GM23338 (cell line): Measurements from ENCODE around the gene SSBP2. TPM values are rescaled to one million over a fixed set of nuclear protein-coding genes. Genes with fewer than 3 reads are reported as not detected.

Experiments used
- ATAC-seq: fragments of 200-7000 bp; cut with Tn5 transposase; 3 replicates; pipeline ENCODE4 v1.9.1; 2020
- DNase-seq: peaks from one replicate; pipeline ENCODE4 v3.0.0-alpha.2; 2015; ENCODE audit warnings: low spot score
- H2AFZ ChIP-seq: fragments of 200-600 bp; sonication (generic); 2 replicates; pipeline ENCODE4 v1.8.0; 2016; ENCODE audit warnings: antibody characterized with exemption, mild to moderate bottlenecking, moderate library complexity
- H3F3A ChIP-seq: fragments of 200-600 bp; sonication (generic); replicated peaks from 2 replicates; pipeline ENCODE4 v1.8.0; 2017; ENCODE audit warnings: antibody characterized with exemption, mixed run types, low read depth
- H3K27ac ChIP-seq: fragments of 200-600 bp; sonication (generic); 2 replicates; pipeline ENCODE4 v1.6.1; 2016; ENCODE audit warnings: low read depth
- H3K27me3 ChIP-seq: fragments of 200-600 bp; sonication (generic); 2 replicates; pipeline ENCODE4 v1.8.0; 2016; ENCODE audit warnings: mild to moderate bottlenecking, mixed run types, moderate library complexity; ENCODE audit not compliant: insufficient read depth
- H3K36me3 ChIP-seq: fragments of 200-600 bp; sonication (generic); 2 replicates; pipeline ENCODE4 v1.8.0; 2016; ENCODE audit warnings: mild to moderate bottlenecking; ENCODE audit not compliant: insufficient read depth
- H3K4me1 ChIP-seq: fragments of 200-600 bp; sonication (generic); 2 replicates; pipeline ENCODE4 v1.8.0; 2016; ENCODE audit warnings: mild to moderate bottlenecking, moderate library complexity; ENCODE audit not compliant: insufficient read depth
- H3K4me2 ChIP-seq: fragments of 200-600 bp; sonication (generic); 2 replicates; pipeline ENCODE4 v1.7.1; 2017; ENCODE audit warnings: mixed run types
- H3K4me3 ChIP-seq: fragments of 200-600 bp; sonication (generic); 2 replicates; pipeline ENCODE4 v1.6.1; 2016; ENCODE audit warnings: mixed run types
- H3K79me2 ChIP-seq: fragments of 200-600 bp; sonication (generic); replicated peaks from 2 replicates; pipeline ENCODE4 v1.8.0; 2017; ENCODE audit warnings: mild to moderate bottlenecking; ENCODE audit not compliant: insufficient read depth
- H3K9me2 ChIP-seq: fragments of 200-600 bp; sonication (generic); 2 replicates; pipeline ENCODE4 v1.8.0; 2017; ENCODE audit not compliant: insufficient read depth
- H4K20me1 ChIP-seq: fragments of 200-600 bp; sonication (generic); replicated peaks from 2 replicates; pipeline ENCODE4 v1.8.0; 2017; ENCODE audit warnings: mild to moderate bottlenecking; ENCODE audit not compliant: insufficient read depth
- H3K27ac Mint-ChIP-seq: 2 replicates; pipeline ENCODE4 v1.8.0; 2020; ENCODE audit warnings: inconsistent platforms, mild to moderate bottlenecking, moderate library complexity, mixed read lengths
- H3K27me3 Mint-ChIP-seq: 3 replicates; pipeline ENCODE4 v1.8.0; 2022; ENCODE audit warnings: low read depth, mild to moderate bottlenecking, moderate library complexity, mixed read lengths, inconsistent platforms; ENCODE audit not compliant: insufficient read depth, poor library complexity
- H3K36me3 Mint-ChIP-seq: 3 replicates; pipeline ENCODE4 v1.8.0; 2021; ENCODE audit warnings: low read depth, mild to moderate bottlenecking, inconsistent platforms, moderate library complexity, mixed read lengths
- H3K4me1 Mint-ChIP-seq: 3 replicates; pipeline ENCODE4 v1.8.0; 2020; ENCODE audit warnings: mild to moderate bottlenecking, inconsistent platforms, mixed read lengths
- H3K4me3 Mint-ChIP-seq: 3 replicates; pipeline ENCODE4 v1.8.0; 2021; ENCODE audit warnings: moderate library complexity, mild to moderate bottlenecking, inconsistent platforms, mixed read lengths
- H3K9me3 Mint-ChIP-seq: 3 replicates; pipeline ENCODE4 v1.8.0; 2020; ENCODE audit warnings: moderate library complexity, mild to moderate bottlenecking, inconsistent platforms, mixed read lengths
- CREB1 ChIP-seq: fragments of 250-450 bp; sonication (Bioruptor Pico); IDR thresholded peaks from 2 replicates; pipeline ENCODE4 v1.5.0; 2020; ENCODE audit warnings: low read depth, mild to moderate bottlenecking, moderate library complexity
- ETS1 ChIP-seq: IDR thresholded peaks from 2 replicates; pipeline ENCODE4 v1.6.1; 2016; ENCODE audit warnings: antibody characterized with exemption
- EZH2 ChIP-seq: fragments of 200-600 bp; sonication (generic); IDR thresholded peaks from one replicate; pipeline ENCODE4 v1.8.0; 2017; ENCODE audit warnings: antibody characterized with exemption, mild to moderate bottlenecking, low read depth; ENCODE audit not compliant: unreplicated experiment
- EZH2phosphoT487 ChIP-seq: fragments of 200-600 bp; sonication (generic); IDR thresholded peaks from one replicate; pipeline ENCODE4 v1.8.1; 2018; ENCODE audit warnings: antibody characterized with exemption; ENCODE audit not compliant: unreplicated experiment
- JUNB ChIP-seq: IDR thresholded peaks from one replicate; pipeline ENCODE4 v1.6.1; 2016; ENCODE audit warnings: antibody characterized with exemption; ENCODE audit not compliant: unreplicated experiment
- NANOG ChIP-seq: IDR thresholded peaks from 2 replicates; pipeline ENCODE4 v1.6.1; 2016; ENCODE audit warnings: antibody characterized with exemption, borderline replicate concordance
- POLR2AphosphoS5 ChIP-seq: IDR thresholded peaks from 2 replicates; pipeline ENCODE4 v1.6.1; 2016; ENCODE audit warnings: antibody characterized with exemption, low read depth
- STAT1 ChIP-seq: IDR thresholded peaks from one replicate; pipeline ENCODE4 v1.6.1; 2016; ENCODE audit warnings: antibody characterized with exemption; ENCODE audit not compliant: unreplicated experiment
- ZNF331 ChIP-seq: fragments of 250-450 bp; sonication (Bioruptor Pico); IDR thresholded peaks from 2 replicates; pipeline ENCODE4 v1.5.0; 2020; ENCODE audit warnings: low read depth, mild to moderate bottlenecking, moderate library complexity
- ZNF462 ChIP-seq: fragments of 250-450 bp; sonication (Bioruptor Pico); IDR thresholded peaks from 2 replicates; pipeline ENCODE4 v1.5.0; 2020; ENCODE audit warnings: mild to moderate bottlenecking, moderate library complexity
- polyA plus RNA-seq: library from polyadenylated mRNA; unstranded; fragments of >200 nt; fragmentation: Nextera tagmentation; extraction: Ambion mirVana; gene quantifications from 2 replicates; pipeline ENCODE4 v1.2.1, GENCODE V29; 2016
- total RNA-seq: library from RNA; depleted of rRNA; stranded (reverse); fragments of >200 nt; shearing (Covaris generic); gene quantifications from 2 replicates; pipeline ENCODE4 v1.2.3, GENCODE V29; 2014
- TF ChIP-seq, protein P1 (sequence below), 2 experiments: fragments of 200-600 bp in 1 of 2; sonication (generic) in 1 of 2; conservative IDR thresholded peaks; 2 replicates each; pipeline versions ENCODE4 v1.5.1 to v1.6.1; 2016 to 2017; ENCODE audit warnings: antibody characterized with exemption in 2 of 2, low read depth in 2 of 2, mild to moderate bottlenecking in 2 of 2, moderate library complexity in 1 of 2
- TF ChIP-seq, protein P2 (sequence below): IDR thresholded peaks from one replicate; pipeline ENCODE4 v1.6.1; 2018; ENCODE audit warnings: antibody characterized with exemption; ENCODE audit not compliant: unreplicated experiment

The SSBP2 gene
- total and polyA plus RNA-seq, 2 experiments from 2014 or later: 21.5 to 24.7 TPM

GRCh38 chr5:81762853-81763252 lies 12.0 kb upstream of the SSBP2 start (continued):
- TF ChIP-seq, protein P1, sequence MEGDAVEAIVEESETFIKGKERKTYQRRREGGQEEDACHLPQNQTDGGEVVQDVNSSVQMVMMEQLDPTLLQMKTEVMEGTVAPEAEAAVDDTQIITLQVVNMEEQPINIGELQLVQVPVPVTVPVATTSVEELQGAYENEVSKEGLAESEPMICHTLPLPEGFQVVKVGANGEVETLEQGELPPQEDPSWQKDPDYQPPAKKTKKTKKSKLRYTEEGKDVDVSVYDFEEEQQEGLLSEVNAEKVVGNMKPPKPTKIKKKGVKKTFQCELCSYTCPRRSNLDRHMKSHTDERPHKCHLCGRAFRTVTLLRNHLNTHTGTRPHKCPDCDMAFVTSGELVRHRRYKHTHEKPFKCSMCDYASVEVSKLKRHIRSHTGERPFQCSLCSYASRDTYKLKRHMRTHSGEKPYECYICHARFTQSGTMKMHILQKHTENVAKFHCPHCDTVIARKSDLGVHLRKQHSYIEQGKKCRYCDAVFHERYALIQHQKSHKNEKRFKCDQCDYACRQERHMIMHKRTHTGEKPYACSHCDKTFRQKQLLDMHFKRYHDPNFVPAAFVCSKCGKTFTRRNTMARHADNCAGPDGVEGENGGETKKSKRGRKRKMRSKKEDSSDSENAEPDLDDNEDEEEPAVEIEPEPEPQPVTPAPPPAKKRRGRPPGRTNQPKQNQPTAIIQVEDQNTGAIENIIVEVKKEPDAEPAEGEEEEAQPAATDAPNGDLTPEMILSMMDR (conservative IDR thresholded peaks at IDR 0.05; ENCODE audit: low read depth in 2 of 2): no peak
- TF ChIP-seq POLR2AphosphoS5 (no peak), EZH2 (no peak), NANOG (no peak), EZH2phosphoT487 (no peak), ZNF331 (CRISPR knock-in tag) (no peak), STAT1 (no peak)
- TF ChIP-seq, protein P2, sequence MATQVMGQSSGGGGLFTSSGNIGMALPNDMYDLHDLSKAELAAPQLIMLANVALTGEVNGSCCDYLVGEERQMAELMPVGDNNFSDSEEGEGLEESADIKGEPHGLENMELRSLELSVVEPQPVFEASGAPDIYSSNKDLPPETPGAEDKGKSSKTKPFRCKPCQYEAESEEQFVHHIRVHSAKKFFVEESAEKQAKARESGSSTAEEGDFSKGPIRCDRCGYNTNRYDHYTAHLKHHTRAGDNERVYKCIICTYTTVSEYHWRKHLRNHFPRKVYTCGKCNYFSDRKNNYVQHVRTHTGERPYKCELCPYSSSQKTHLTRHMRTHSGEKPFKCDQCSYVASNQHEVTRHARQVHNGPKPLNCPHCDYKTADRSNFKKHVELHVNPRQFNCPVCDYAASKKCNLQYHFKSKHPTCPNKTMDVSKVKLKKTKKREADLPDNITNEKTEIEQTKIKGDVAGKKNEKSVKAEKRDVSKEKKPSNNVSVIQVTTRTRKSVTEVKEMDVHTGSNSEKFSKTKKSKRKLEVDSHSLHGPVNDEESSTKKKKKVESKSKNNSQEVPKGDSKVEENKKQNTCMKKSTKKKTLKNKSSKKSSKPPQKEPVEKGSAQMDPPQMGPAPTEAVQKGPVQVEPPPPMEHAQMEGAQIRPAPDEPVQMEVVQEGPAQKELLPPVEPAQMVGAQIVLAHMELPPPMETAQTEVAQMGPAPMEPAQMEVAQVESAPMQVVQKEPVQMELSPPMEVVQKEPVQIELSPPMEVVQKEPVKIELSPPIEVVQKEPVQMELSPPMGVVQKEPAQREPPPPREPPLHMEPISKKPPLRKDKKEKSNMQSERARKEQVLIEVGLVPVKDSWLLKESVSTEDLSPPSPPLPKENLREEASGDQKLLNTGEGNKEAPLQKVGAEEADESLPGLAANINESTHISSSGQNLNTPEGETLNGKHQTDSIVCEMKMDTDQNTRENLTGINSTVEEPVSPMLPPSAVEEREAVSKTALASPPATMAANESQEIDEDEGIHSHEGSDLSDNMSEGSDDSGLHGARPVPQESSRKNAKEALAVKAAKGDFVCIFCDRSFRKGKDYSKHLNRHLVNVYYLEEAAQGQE: no peak

GRCh38 chr5:81762401-81762800 lies 11.5 kb upstream of the SSBP2 start:
- no peak overlapping the region for H2AFZ ChIP-seq
- Mint-ChIP-seq H3K27ac (no peak overlapping the region), H3K9me3 (no peaks in the 10 kb centered on the region; the same call in 2 of the 3 replicates), H3K36me3 (no peaks in the 10 kb centered on the region), H3K4me1 (peaks cover 18% of the 10 kb centered on the region), H3K27me3 (peaks cover 2% of the 10 kb centered on the region), H3K4me3 (no peak overlapping the region)
- no peaks in the 10 kb centered on the region for H3K36me3 ChIP-seq
- no peak overlapping the region for H3K4me2 ChIP-seq
- no peak for ATAC-seq
- no peaks in the 10 kb centered on the region for H4K20me1 ChIP-seq
- H3K79me2 ChIP-seq: no peaks in the 10 kb centered on the region
- no peak for DNase-seq
- H3F3A ChIP-seq: no peaks in the 10 kb centered on the region
- H3K27ac ChIP-seq: no peak overlapping the region
- H3K9me2 ChIP-seq: no peaks in the 10 kb centered on the region
- no peak overlapping the region for H3K4me3 ChIP-seq
- H3K27me3 ChIP-seq: no peaks in the 10 kb centered on the region
- H3K4me1 ChIP-seq: peaks cover 18% of the 10 kb centered on the region
- no peak for TF ChIP-seq JUNB
- TF ChIP-seq ZNF462 (CRISPR knock-in tag): no peak
- no peak for TF ChIP-seq CREB1 (CRISPR knock-in tag)
- no peak for TF ChIP-seq NANOG
- TF ChIP-seq ZNF331 (CRISPR knock-in tag): no peak
- no peak for TF ChIP-seq ETS1
